Breast epithelium (tissue), 4 donors: ENCODE results near the gene MEAK7. TPM values are rescaled to one million over a fixed set of nuclear protein-coding genes. Genes with fewer than 3 reads are reported as not detected.

Source experiments
- DNase-seq, 2 donors: peaks; one replicate each; pipeline ENCODE4 v3.0.0-alpha.2; 2019; ENCODE audit warnings: low spot score in 2 of 2
- H3K27ac ChIP-seq, 2 donors: fragments of 200-600 bp; sonication (generic) in 1 of 2; one replicate each; pipeline ENCODE4 v1.5.1; 2016 to 2019; ENCODE audit warnings: mild to moderate bottlenecking in 1 of 2
- H3K27me3 ChIP-seq, 2 donors: fragments of 200-600 bp; sonication (generic) in 1 of 2; one replicate each; pipeline versions ENCODE4 v1.5.1 to v1.6.0; 2017 to 2019; ENCODE audit warnings: control low read depth in 1 of 2, mild to moderate bottlenecking in 1 of 2
- H3K36me3 ChIP-seq: fragments of 200-600 bp; one replicate; pipeline ENCODE4 v1.5.1; 2019
- H3K4me1 ChIP-seq, 2 donors: fragments of 200-600 bp; sonication (generic); one replicate each; pipeline ENCODE4 v1.5.1; 2016 to 2019; ENCODE audit warnings: control low read depth in 1 of 2
- H3K4me3 ChIP-seq, 3 donors: fragments of 200-600 bp; sonication (generic); 1 replicate in 2 of 3; 2 replicates in 1 of 3; pipeline ENCODE4 v1.5.1; 2016 to 2019; ENCODE audit warnings: mild to moderate bottlenecking in 3 of 3, moderate library complexity in 2 of 3
- H3K9me3 ChIP-seq, 2 donors: fragments of 200-600 bp; sonication (generic) in 1 of 2; one replicate each; pipeline ENCODE4 v1.5.1; 2016 to 2019; ENCODE audit warnings: control low read depth in 1 of 2
- POLR2A ChIP-seq: fragments of 450-650 bp; IDR thresholded peaks from one replicate; pipeline ENCODE4 v1.6.1; 2016; ENCODE audit warnings: antibody characterized with exemption, mild to moderate bottlenecking, moderate library complexity
- POLR2AphosphoS5 ChIP-seq, 3 donors: sonication (generic); formaldehyde crosslinking; IDR thresholded peaks; one replicate each; pipeline ENCODE4 v1.6.1; 2017; ENCODE audit warnings: antibody characterized with exemption in 3 of 3
- intact Hi-C: fragments of 100-400 bp; cut with DNase I; formaldehyde crosslinking; loops from one replicate; pipeline ENCODE4 v1.15.1; 2023; ENCODE audit warnings: low total_unique reads
- total RNA-seq, 3 donors: library from RNA; depleted of rRNA; stranded (reverse); fragments of >200 nt; gene quantifications; one replicate each; pipeline ENCODE4 v1.1.0, GENCODE V29; 2016
- TF ChIP-seq, protein P1 (sequence below), 3 donors: fragments of 450-650 bp; IDR thresholded peaks; one replicate each; pipeline ENCODE4 v1.5.1; 2016 to 2017; ENCODE audit warnings: antibody characterized with exemption in 3 of 3, mild to moderate bottlenecking in 3 of 3, moderate library complexity in 3 of 3

The MEAK7 gene
- total RNA-seq, 3 donors from 2014 or later, result 8.8 to 38.1 (median 17.4) TPM

DNA sequence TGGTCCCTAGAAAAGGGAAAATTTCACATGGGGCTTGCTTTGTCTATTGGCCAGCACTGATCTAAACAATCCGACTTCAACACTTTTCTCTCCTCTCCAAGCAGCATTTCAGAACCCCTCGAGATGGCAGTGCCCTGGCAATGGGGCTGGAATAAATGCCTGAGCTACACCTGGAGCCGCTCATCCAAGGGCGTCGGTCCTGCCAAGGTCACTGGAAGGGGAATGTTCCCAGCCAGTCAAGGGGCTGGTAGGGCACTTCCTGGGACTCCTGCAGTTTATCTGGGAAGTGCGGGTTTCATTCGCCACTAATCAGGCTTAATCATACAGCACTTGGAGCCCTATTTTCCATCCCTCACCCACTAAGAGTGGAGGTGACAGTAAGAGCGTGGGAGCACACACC lies 17.1 kb downstream of the MEAK7 start:
- intact Hi-C loops, result loop anchor here (10.0 kb wide), 1 partner anchor 213 kb away; no protein-coding TSS in a partner anchor
- no peaks in the 10 kb centered on the region for H3K27me3 ChIP-seq
- H3K27ac ChIP-seq, result no peak overlapping the region
- peak; percentile 7 to 28 for DNase-seq
- no peak overlapping the region for H3K4me3 ChIP-seq
- no peaks in the 10 kb centered on the region for H3K9me3 ChIP-seq
- TF ChIP-seq POLR2A (no peak), POLR2AphosphoS5 (IDR thresholded peaks at IDR 0.05) (no peak)
- TF ChIP-seq, protein P1, sequence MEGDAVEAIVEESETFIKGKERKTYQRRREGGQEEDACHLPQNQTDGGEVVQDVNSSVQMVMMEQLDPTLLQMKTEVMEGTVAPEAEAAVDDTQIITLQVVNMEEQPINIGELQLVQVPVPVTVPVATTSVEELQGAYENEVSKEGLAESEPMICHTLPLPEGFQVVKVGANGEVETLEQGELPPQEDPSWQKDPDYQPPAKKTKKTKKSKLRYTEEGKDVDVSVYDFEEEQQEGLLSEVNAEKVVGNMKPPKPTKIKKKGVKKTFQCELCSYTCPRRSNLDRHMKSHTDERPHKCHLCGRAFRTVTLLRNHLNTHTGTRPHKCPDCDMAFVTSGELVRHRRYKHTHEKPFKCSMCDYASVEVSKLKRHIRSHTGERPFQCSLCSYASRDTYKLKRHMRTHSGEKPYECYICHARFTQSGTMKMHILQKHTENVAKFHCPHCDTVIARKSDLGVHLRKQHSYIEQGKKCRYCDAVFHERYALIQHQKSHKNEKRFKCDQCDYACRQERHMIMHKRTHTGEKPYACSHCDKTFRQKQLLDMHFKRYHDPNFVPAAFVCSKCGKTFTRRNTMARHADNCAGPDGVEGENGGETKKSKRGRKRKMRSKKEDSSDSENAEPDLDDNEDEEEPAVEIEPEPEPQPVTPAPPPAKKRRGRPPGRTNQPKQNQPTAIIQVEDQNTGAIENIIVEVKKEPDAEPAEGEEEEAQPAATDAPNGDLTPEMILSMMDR (IDR thresholded peaks at IDR 0.05), result no peak
- no peaks in the 10 kb centered on the region for H3K36me3 ChIP-seq
- no peaks in the 10 kb centered on the region for H3K4me1 ChIP-seq

DNA sequence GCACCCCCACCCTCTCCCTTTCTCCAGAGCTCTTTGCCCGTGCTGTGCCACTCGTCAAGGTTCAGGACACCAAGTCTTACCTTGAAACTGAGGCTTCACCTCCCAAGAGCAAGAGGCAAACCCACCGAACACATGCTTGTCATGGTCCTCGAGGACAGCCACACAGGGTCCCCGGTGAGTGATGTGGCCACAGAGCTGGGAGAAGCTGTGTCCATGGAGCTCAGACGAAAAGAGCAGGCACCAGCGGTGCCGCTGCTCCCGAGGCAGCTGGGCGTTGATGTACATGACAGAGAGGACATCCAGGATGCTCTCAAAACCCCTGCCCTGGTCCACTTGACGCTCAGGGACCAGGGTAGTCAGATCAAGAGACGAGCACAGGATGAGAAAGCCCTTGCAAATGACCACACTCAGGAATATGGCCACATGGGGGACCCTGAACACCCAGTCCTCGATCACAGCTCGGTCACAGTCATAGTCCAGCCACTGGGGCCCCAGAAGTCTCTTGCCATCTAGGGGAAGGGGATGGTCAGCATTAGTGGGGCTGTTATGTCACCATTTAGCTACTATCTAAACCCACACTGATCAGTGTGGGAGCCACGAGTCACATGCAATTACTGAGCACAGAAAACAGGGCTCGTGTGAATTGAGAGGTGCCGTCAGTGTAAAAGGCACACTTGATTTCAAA lies 17.8 kb downstream of the MEAK7 start:
- H3K9me3 ChIP-seq, result no peaks in the 10 kb centered on the region
- intact Hi-C loops, result loop anchor here (10.0 kb wide), 1 partner anchor 212 kb away; no protein-coding TSS in a partner anchor
- peak; percentile 7 to 24 for DNase-seq
- H3K4me3 ChIP-seq, result no peak overlapping the region
- H3K4me1 ChIP-seq, result no peaks in the 10 kb centered on the region
- H3K27ac ChIP-seq, result no peak overlapping the region
- no peaks in the 10 kb centered on the region for H3K27me3 ChIP-seq
- TF ChIP-seq POLR2A (no peak), POLR2AphosphoS5 (IDR thresholded peaks at IDR 0.05) (no peak)
- no peaks in the 10 kb centered on the region for H3K36me3 ChIP-seq

DNA sequence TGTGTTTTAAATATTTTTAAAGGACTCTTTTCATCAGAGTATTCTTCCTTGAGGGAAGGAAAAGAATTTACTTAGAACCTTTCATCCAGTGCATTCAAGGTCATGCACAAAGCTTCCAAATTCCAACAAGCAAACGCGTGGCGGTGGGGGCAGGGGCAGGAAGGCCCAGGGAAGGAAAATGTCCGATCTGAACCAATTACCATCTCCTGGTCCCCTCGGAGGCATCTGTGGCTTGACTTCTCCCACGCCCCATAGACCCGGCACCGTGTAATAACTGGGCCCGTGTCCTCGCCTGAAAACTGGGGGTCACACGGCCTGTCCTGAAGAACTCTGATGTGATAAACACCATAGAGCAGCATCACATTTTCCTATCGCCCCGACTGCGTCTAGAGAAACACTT lies 18.3 kb downstream of the MEAK7 start:
- no peaks in the 10 kb centered on the region for H3K36me3 ChIP-seq
- intact Hi-C loops, result loop anchor here (10.0 kb wide), 1 partner anchor 211 kb away; no protein-coding TSS in a partner anchor

DNA sequence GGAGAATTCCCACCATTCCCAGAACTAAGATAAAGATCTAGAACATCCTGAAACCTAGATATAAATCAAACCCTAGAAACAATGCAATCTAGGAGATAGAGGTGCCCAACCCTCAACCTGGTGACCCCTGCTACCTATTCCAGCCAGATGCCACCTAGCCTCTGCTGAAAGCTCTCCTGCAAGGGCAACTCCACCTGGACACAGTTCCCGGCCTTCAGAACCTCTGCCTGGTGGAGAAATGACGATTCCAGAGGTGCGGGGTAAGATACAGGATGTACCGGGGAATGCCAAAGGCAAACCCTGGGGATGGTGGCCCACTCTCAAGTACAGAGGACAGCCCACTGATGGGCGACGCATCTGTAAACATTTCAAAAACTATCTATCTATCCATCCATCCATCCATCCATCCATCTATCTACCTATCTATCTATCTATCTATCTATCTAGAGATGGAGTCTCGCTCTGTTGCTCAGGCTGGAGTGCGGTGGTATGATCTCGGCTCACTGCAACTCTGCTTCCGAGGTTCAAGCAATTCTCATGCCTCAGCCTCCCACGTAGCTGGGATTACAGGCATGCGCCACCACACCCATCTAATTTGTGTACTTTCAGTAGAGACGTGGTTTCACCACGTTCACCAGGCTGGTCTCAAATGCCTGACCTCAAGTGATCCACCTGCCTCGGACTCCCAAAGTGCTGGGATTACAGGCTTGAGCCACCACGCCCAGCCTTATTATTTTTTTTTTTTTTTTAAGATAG lies 19.0 kb downstream of the MEAK7 start:
- Histone ChIP-seq H3K4me3 (no peak overlapping the region), H3K4me1 (no peaks in the 10 kb centered on the region), H3K27ac (no peak overlapping the region), H3K27me3 (no peaks in the 10 kb centered on the region), H3K36me3 (no peaks in the 10 kb centered on the region), H3K9me3 (no peaks in the 10 kb centered on the region)
- DNase-seq, result peak; percentile 11 to 25
- intact Hi-C loops, result loop anchor here (10.0 kb wide), 1 partner anchor 211 kb away; no protein-coding TSS in a partner anchor
- TF ChIP-seq, protein P1 (IDR thresholded peaks at IDR 0.05), result no peak
- TF ChIP-seq POLR2A (no peak), POLR2AphosphoS5 (IDR thresholded peaks at IDR 0.05) (no peak)

More for the DNA sequence above, 18.3 kb downstream of the MEAK7 start:
- no peak overlapping the region for H3K27ac ChIP-seq
- no peak for TF ChIP-seq POLR2AphosphoS5 (IDR thresholded peaks at IDR 0.05)
- no peak for TF ChIP-seq POLR2A
- TF ChIP-seq, protein P1 (IDR thresholded peaks at IDR 0.05), result no peak
- DNase-seq, result peak; percentile 8 to 20
- no peak overlapping the region for H3K4me3 ChIP-seq
- H3K9me3 ChIP-seq, result no peaks in the 10 kb centered on the region
- H3K4me1 ChIP-seq, result no peaks in the 10 kb centered on the region
- H3K27me3 ChIP-seq, result no peaks in the 10 kb centered on the region

DNA sequence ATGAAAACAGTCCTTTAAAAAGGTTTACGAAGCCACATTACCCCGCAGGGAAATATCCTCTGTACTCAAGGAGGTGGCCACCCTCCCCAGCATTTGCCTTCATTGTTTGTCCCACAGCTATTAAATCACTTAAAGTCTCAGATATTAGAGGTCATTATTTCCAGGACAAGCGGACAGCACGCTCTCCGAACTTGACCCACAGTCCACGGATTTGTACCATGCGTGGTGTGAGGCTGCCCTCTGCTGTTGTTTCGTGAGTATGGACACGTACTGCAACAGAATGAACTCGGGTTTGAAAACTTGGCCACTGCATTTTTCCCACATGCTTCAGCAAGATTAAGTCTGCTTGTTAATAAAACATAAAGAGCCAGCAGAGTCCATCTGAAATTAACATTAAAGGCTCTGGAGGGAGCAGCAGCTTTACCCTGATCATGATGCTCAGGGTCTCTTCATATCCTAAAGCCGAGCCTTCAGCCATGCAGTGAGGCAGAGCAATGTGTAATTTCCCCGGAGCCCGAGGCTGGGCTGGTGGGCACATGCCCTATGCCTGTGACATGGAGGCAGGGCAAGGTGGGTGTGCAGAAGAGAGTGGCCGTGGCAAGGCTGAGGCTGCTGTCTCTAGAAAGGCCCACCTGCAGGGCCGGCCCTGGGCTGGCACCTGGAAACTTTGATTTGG lies 19.7 kb downstream of the MEAK7 start:
- no peak overlapping the region for H3K27ac ChIP-seq
- H3K27me3 ChIP-seq, result no peaks in the 10 kb centered on the region
- H3K36me3 ChIP-seq, result no peaks in the 10 kb centered on the region
- TF ChIP-seq POLR2A (no peak), POLR2AphosphoS5 (IDR thresholded peaks at IDR 0.05) (no peak)
- TF ChIP-seq, protein P1 (IDR thresholded peaks at IDR 0.05), result peak in 2 of 3 donors; percentile 79 to 85
- no peak overlapping the region for H3K4me3 ChIP-seq
- DNase-seq, result peak; percentile 30 to 67
- intact Hi-C loops, result loop anchor here (10.0 kb wide), 1 partner anchor 210 kb away; no protein-coding TSS in a partner anchor
- no peaks in the 10 kb centered on the region for H3K4me1 ChIP-seq
- H3K9me3 ChIP-seq, result no peaks in the 10 kb centered on the region
